Measurements from ENCODE around the gene GREB1L.

GRCh38 chr18:21242780-21243401, 859 bp downstream of the GREB1L start:
- TF ChIP-seq NCOR1 (IDR thresholded peaks at IDR 0.05) (no peak), PCBP1 (IDR thresholded peaks at IDR 0.05; ENCODE audit: low read depth, low read length, poor library complexity, severe bottlenecking) (no peak), POLR2AphosphoS5 (IDR thresholded peaks at IDR 0.05; ENCODE audit: control insufficient read depth, insufficient read depth, low read depth, low read length) (no peak), NR2C2 (CRISPR knock-in tag; IDR thresholded peaks at IDR 0.05) (no peak), NR2C2 (tag; IDR thresholded peaks at IDR 0.05) (no peak), KDM2B (CRISPR knock-in tag; IDR thresholded peaks at IDR 0.05) (no peak), CTCF (IDR thresholded peaks at IDR 0.05 in 2 of 3, conservative IDR thresholded peaks at IDR 0.05 in 1 of 3; ENCODE audit: insufficient read depth in 2 of 3, low read depth in 1 of 3, low read length in 3 of 3) (no peak)
